KMS-11 (cell line): Measurements from ENCODE around the gene OBSCN.

ENCODE experiments used
- H2AFZ ChIP-seq: fragments of 200-600 bp; sonication (generic); 2 replicates; pipeline ENCODE4 v1.6.1; 2016; ENCODE audit warnings: antibody characterized with exemption, mixed run types, low read depth
- H3K27ac ChIP-seq: fragments of 200-600 bp; sonication (generic); 2 replicates; pipeline ENCODE4 v1.6.1; 2016; ENCODE audit warnings: mild to moderate bottlenecking, mixed run types
- H3K27me3 ChIP-seq: fragments of 200-600 bp; sonication (generic); 2 replicates; pipeline ENCODE4 v1.6.1; 2017; ENCODE audit warnings: mild to moderate bottlenecking, low read depth, mixed run types, moderate library complexity; ENCODE audit not compliant: insufficient read depth
- H3K36me3 ChIP-seq: fragments of 200-600 bp; sonication (generic); 2 replicates; pipeline ENCODE4 v1.6.1; 2017; ENCODE audit warnings: mild to moderate bottlenecking, mixed run types; ENCODE audit not compliant: insufficient read depth
- H3K4me1 ChIP-seq: fragments of 200-600 bp; sonication (generic); 2 replicates; pipeline ENCODE4 v1.6.1; 2016; ENCODE audit warnings: mild to moderate bottlenecking, low read depth, mixed run types; ENCODE audit not compliant: poor library complexity, severe bottlenecking
- H3K4me2 ChIP-seq: fragments of 200-600 bp; sonication (generic); 2 replicates; pipeline ENCODE4 v1.7.0; 2016; ENCODE audit warnings: mild to moderate bottlenecking, mixed run types
- H3K4me3 ChIP-seq: fragments of 200-600 bp; sonication (generic); IDR thresholded peaks from 2 replicates; pipeline ENCODE4 v1.6.1; 2017; ENCODE audit warnings: low read depth, low read length, mixed read lengths; ENCODE audit not compliant: insufficient read depth
- H3K79me2 ChIP-seq: fragments of 200-600 bp; sonication (generic); 2 replicates; pipeline ENCODE4 v1.6.1; 2016; ENCODE audit warnings: low read depth, mixed run types; ENCODE audit not compliant: insufficient read depth
- H3K9ac ChIP-seq: fragments of 200-600 bp; sonication (generic); 2 replicates; pipeline ENCODE4 v1.6.1; 2016; ENCODE audit warnings: mild to moderate bottlenecking, mixed run types
- H4K20me1 ChIP-seq: fragments of 200-600 bp; sonication (generic); 2 replicates; pipeline ENCODE4 v1.6.1; 2016; ENCODE audit warnings: mild to moderate bottlenecking, mixed run types; ENCODE audit not compliant: insufficient read depth
- TF ChIP-seq, protein P1 (sequence below): fragments of 200-600 bp; sonication (generic); conservative IDR thresholded peaks from 2 replicates; pipeline ENCODE4 v1.6.1; 2017; ENCODE audit warnings: low read depth, mild to moderate bottlenecking, antibody characterized with exemption, low read length, moderate library complexity, mixed read lengths

The OBSCN gene

DNA sequence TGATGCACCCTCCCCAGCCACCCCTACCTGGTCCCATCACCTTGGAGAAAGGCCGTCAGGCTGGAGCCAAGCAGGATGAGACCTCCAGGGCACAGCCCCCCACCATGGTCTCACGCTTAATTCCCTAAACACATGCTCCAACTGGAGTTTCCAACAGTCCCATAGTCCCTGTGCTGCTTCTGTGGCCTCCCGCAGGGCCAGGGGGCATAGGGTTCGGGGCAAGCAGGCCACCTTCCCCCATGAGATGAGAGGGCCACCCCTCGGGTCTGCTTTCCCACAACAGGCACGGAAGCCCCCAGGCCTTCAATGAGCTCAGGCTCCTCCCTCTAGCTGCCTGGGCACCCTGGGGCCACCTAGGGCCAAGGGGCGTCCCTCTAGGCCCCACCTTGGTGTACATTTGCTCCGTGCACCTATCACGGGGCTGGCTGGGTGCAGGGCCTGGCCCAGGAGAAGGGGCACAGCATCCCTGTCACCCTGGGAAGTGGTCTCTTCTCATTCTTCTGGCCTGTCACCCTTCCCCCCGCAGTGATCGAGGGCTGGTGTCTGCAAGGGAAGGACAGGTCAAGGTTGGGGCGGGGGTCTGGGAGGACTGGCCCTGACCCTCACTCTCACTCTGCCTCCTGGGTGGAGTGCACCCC is 156.3 kb downstream of the OBSCN start:
- H3K4me2 ChIP-seq: no peak overlapping the region
- no peak overlapping the region for H3K27ac ChIP-seq
- H3K27me3 ChIP-seq: peaks cover 6% of the 10 kb centered on the region; the same call in 1 of the 2 replicates
- no peaks in the 10 kb centered on the region for H3K36me3 ChIP-seq
- no peak overlapping the region for H2AFZ ChIP-seq
- TF ChIP-seq, protein P1, sequence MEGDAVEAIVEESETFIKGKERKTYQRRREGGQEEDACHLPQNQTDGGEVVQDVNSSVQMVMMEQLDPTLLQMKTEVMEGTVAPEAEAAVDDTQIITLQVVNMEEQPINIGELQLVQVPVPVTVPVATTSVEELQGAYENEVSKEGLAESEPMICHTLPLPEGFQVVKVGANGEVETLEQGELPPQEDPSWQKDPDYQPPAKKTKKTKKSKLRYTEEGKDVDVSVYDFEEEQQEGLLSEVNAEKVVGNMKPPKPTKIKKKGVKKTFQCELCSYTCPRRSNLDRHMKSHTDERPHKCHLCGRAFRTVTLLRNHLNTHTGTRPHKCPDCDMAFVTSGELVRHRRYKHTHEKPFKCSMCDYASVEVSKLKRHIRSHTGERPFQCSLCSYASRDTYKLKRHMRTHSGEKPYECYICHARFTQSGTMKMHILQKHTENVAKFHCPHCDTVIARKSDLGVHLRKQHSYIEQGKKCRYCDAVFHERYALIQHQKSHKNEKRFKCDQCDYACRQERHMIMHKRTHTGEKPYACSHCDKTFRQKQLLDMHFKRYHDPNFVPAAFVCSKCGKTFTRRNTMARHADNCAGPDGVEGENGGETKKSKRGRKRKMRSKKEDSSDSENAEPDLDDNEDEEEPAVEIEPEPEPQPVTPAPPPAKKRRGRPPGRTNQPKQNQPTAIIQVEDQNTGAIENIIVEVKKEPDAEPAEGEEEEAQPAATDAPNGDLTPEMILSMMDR: no peak
- no peaks in the 10 kb centered on the region for H4K20me1 ChIP-seq
- no peak overlapping the region for H3K4me3 ChIP-seq
- H3K4me1 ChIP-seq: no peaks in the 10 kb centered on the region
- no peaks in the 10 kb centered on the region for H3K79me2 ChIP-seq
- no peak overlapping the region for H3K9ac ChIP-seq

DNA sequence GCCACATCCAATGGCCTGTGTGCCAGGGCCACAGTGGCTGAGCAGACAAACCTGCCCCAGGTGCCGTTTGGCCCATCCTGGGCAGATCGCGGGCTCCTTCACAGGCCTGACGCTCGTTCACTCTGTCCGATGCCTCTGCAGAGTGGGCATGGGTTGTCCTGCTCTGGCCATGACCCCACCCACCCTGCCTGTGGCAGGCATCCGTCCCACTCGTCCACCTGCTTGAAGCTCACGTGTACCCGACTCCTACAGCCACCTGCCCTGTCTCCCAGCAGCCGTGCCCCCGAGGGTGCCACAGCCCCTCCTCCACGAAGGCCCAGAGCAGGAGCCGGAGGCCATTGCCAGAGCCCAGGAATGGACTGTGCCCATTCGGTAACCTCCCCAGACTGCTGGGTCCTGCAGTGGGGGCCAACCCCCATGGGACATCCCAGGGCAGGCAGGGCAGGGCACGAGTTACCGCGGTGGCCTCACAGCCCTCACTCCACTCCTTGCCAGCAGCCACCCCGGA is 156.9 kb downstream of the OBSCN start:
- no peak overlapping the region for H3K9ac ChIP-seq
- TF ChIP-seq, protein P1: no peak
- H3K27ac ChIP-seq: no peak overlapping the region
- H3K4me1 ChIP-seq: no peaks in the 10 kb centered on the region
- no peaks in the 10 kb centered on the region for H4K20me1 ChIP-seq
- no peak overlapping the region for H2AFZ ChIP-seq
- no peaks in the 10 kb centered on the region for H3K36me3 ChIP-seq
- no peak overlapping the region for H3K4me2 ChIP-seq
- peaks cover 6% of the 10 kb centered on the region; the same call in 1 of the 2 replicates for H3K27me3 ChIP-seq
- no peaks in the 10 kb centered on the region for H3K79me2 ChIP-seq
- no peak overlapping the region for H3K4me3 ChIP-seq

DNA sequence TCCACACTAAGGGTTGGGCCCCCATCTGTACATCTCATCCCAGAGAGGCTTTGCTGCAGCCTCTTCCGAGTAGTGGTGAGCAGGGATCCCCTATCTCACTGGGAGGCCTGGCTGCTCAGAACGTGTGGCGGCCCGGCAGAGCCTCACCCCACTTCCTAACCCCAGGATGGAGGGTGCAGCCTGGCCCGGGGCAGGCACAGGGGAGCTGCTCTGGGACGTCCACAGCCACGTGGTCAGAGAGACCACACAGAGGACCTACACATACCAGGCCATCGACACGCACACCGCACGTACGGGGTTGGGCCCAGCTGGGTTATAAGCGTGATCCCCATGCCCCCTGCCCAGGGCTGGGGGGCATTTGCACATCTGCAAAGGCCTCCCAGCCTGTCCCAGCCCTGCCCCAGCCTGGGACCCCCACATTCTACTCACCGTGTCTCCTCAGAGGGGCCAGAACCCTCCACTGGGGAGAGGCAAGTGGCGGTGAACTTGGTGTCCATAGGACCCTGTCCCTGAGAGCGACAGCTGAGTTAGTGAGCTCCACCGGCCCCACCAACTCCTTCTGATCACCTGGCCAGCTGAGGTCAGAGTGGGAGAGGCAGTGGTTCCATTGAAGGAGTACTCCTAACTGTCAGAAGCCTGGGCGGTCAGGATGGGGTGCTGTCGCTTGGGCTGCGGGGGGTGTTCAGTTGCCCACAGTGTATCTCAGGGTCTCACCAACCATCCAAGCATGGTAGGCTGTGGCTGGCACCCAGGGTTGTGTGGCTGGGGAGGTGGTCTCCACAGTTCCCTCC is 157.6 kb downstream of the OBSCN start:
- no peaks in the 10 kb centered on the region for H3K4me1 ChIP-seq
- H3K79me2 ChIP-seq: no peaks in the 10 kb centered on the region
- H4K20me1 ChIP-seq: no peaks in the 10 kb centered on the region
- no peak overlapping the region for H3K4me2 ChIP-seq
- H3K9ac ChIP-seq: no peak overlapping the region
- no peaks in the 10 kb centered on the region for H3K36me3 ChIP-seq
- H3K27me3 ChIP-seq: peaks cover 6% of the 10 kb centered on the region; the same call in 1 of the 2 replicates
- TF ChIP-seq, protein P1: no peak
- no peak overlapping the region for H3K27ac ChIP-seq
- no peak overlapping the region for H2AFZ ChIP-seq
- no peak overlapping the region for H3K4me3 ChIP-seq

DNA sequence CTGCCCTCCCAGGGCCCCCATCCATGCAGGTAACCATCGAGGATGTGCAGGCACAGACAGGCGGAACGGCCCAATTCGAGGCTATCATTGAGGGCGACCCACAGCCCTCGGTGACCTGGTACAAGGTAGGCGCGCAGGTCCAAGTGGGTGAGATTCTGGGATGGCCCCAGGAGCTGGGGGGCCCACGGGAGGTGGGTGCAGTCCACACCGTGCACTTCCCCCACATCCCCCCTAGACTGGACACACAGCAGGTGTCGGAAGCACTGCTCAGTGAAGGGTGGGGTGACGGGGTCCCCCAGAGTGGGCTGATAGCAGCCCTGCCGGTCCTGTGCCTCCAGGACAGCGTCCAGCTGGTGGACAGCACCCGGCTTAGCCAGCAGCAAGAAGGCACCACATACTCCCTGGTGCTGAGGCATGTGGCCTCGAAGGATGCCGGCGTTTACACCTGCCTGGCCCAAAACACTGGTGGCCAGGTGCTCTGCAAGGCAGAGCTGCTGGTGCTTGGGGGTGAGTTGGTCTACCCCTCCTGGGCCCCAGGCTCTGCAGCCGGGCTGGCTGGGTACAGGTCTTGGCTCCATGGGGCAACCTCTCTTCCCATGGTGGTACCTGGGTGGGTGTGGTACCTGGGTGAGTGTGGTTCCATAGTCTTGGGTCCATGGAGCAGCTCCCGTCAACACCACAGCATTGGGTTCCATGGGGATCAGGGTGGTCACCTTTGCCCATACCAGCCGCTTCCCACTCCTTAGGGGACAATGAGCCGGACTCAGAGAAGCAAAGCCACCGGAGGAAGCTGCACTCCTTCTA is 158.4 kb downstream of the OBSCN start:
- H4K20me1 ChIP-seq: no peaks in the 10 kb centered on the region
- no peaks in the 10 kb centered on the region for H3K79me2 ChIP-seq
- H3K4me3 ChIP-seq: no peak overlapping the region
- no peak overlapping the region for H3K4me2 ChIP-seq
- H3K4me1 ChIP-seq: no peaks in the 10 kb centered on the region
- no peak overlapping the region for H3K27ac ChIP-seq
- H3K36me3 ChIP-seq: no peaks in the 10 kb centered on the region
- H3K9ac ChIP-seq: no peak overlapping the region
- TF ChIP-seq, protein P1: no peak
- H2AFZ ChIP-seq: no peak overlapping the region
- peaks cover 6% of the 10 kb centered on the region; the same call in 1 of the 2 replicates for H3K27me3 ChIP-seq
